Mucosa of rectum (tissue), 2 donors: Measurements from ENCODE around the gene ZNF138.

Source experiments
- H3K27ac ChIP-seq, 2 donors: one replicate each; pipeline ENCODE4 v1.7.0; 2013; ENCODE audit warnings: inconsistent platforms in 2 of 2, low read depth in 2 of 2, low read length in 2 of 2
- H3K27me3 ChIP-seq, 2 donors: one replicate each; pipeline ENCODE4 v1.7.0; 2013; ENCODE audit warnings: low read length in 2 of 2; ENCODE audit not compliant: control insufficient read depth in 2 of 2, insufficient read depth in 2 of 2
- H3K36me3 ChIP-seq, 2 donors: one replicate each; pipeline ENCODE4 v1.7.0; 2013; ENCODE audit warnings: low read length in 2 of 2; ENCODE audit not compliant: control insufficient read depth in 2 of 2, insufficient read depth in 2 of 2
- H3K4me1 ChIP-seq, 2 donors: one replicate each; pipeline ENCODE4 v1.7.0; 2013; ENCODE audit warnings: low read length in 2 of 2, mild to moderate bottlenecking in 1 of 2; ENCODE audit not compliant: control insufficient read depth in 2 of 2, insufficient read depth in 2 of 2
- H3K4me3 ChIP-seq, 2 donors: one replicate each; pipeline ENCODE4 v1.7.0; 2013; ENCODE audit warnings: low read length in 2 of 2
- H3K9ac ChIP-seq, 2 donors: one replicate each; pipeline ENCODE4 v1.7.0; 2013; ENCODE audit warnings: low read length in 2 of 2, low read depth in 1 of 2, mild to moderate bottlenecking in 1 of 2
- H3K9me3 ChIP-seq, 2 donors: one replicate each; pipeline ENCODE4 v1.7.0; 2013; ENCODE audit warnings: low read length in 2 of 2; ENCODE audit not compliant: control insufficient read depth in 2 of 2
- donor health status: healthy.
- donor health status: Normal muscosa, but diverticular disease.

Gene ZNF138

DNA sequence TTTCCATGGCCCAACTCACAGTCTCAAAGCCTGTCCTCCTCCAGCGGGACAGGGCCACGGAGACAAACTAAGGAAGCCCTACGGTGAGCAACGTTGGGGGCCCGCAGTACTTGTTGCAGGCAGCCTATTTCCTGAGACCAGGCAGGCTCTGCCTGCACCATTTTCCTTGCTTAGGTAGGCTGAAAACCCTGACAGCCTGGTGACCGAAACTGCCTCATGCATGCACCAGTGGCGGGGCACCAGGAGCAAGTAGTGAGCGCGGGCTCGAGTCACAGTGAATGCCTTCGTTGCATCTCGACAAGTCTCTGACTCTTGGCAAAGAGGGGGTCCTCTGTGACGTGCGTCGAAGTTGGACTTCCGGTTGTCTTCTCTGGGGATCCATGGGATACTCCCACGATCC, 85.6 kb downstream of the ZNF138 start:
- no peak overlapping the region for H3K9ac ChIP-seq
- no peaks in the 10 kb centered on the region for H3K4me1 ChIP-seq
- H3K4me3 ChIP-seq, result no peak overlapping the region
- H3K27ac ChIP-seq, result no peak overlapping the region
- no peaks in the 10 kb centered on the region for H3K36me3 ChIP-seq
- H3K9me3 ChIP-seq, result no peaks in the 10 kb centered on the region
- no peaks in the 10 kb centered on the region for H3K27me3 ChIP-seq

DNA sequence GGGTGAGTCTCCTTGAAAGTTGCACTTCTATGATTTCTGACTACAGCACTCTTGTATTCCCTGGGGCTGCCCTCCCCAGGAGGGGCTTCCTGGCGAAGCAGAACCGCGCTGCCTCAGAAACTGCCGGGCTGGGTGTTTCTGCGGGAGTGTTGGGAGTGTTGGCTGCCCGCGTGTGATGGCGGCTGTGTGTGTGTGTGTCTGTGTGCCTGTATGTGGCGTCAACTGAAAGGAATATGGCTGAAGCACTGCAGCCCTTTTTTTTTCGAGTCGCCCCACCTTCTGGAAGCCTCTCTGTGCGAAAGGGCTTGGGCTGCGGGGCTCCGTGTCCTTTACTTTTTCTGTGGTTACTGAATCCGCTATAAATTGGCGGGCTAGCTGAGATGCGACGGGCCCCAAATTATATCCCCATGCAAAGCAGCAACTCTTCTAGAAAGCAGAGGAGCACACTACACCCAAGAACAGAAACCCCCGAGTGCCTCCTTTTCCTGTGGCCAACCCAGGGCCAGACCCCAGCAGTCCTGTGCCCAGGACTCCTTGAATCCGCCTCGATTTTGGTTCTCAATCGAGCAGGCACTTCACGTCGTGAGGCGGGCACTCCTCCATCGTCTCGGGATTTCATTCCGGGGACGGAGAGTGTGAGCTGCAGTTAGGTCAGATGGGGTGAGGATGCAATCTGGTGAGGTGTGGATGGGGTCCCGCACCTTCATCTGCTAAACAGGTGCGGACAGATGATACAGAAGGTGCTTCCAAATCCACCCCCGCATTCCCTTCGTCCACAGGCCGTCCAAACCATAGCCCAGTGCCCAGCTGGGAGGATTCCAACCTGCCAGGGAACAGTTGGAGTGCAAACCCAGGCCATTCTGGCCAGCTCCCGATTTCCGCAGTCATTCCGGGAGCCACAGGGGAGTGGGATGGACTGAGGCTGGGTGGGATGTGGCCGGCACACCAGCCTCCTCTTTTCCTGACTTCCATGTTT, 86.4 kb downstream of the ZNF138 start:
- Histone ChIP-seq H3K27ac (no peak overlapping the region), H3K4me3 (no peak overlapping the region), H3K27me3 (no peaks in the 10 kb centered on the region), H3K36me3 (no peaks in the 10 kb centered on the region), H3K9me3 (no peaks in the 10 kb centered on the region), H3K9ac (no peak overlapping the region), H3K4me1 (no peaks in the 10 kb centered on the region)

DNA sequence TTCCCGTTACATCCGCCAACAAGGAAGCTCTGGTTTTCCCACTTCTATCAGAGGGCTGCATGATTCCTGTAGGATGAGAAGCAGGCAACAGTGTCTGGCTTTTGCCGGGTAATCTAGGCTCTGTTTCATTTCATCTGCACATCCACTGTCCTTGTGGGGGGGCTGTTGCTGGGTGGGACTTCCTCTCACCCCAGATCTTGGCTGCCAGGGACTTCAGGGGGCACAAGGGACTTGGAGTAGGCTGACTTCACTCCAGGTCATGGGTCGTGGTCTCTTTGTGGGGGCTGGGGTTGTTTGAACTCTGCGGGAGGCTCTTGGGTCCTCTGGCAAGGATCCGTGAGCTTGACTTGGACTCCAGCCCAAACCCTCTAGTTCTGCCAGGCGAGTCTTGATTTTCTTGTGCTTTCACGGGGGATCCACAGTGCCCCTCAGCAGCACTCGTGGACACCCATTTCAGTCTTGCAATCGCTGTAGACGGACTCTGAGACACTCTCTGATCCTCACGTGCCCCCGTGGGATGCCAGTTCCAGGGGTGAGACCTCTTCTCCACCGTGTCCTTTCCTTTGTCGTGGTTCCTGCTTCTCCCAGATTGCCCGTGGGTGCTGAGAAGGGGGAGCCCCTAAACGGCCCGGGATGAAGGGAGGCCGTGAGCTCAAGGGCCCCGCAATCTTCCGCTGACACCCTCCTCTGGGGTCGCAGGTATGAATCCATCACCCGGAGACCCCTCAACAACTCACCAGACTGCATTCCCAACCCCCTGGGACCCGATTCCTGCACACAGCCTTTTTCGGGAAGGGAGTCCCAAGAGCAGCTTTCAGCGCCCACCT, 87.4 kb downstream of the ZNF138 start:
- no peaks in the 10 kb centered on the region for H3K9me3 ChIP-seq
- H3K27ac ChIP-seq, result no peak overlapping the region
- H3K9ac ChIP-seq, result peak overlapping the region in 1 of 2 donors; percentile 16
- no peaks in the 10 kb centered on the region for H3K27me3 ChIP-seq
- peak overlapping the region in 1 of 2 donors; percentile 57 for H3K4me3 ChIP-seq
- no peaks in the 10 kb centered on the region for H3K36me3 ChIP-seq
- H3K4me1 ChIP-seq, result no peaks in the 10 kb centered on the region

DNA sequence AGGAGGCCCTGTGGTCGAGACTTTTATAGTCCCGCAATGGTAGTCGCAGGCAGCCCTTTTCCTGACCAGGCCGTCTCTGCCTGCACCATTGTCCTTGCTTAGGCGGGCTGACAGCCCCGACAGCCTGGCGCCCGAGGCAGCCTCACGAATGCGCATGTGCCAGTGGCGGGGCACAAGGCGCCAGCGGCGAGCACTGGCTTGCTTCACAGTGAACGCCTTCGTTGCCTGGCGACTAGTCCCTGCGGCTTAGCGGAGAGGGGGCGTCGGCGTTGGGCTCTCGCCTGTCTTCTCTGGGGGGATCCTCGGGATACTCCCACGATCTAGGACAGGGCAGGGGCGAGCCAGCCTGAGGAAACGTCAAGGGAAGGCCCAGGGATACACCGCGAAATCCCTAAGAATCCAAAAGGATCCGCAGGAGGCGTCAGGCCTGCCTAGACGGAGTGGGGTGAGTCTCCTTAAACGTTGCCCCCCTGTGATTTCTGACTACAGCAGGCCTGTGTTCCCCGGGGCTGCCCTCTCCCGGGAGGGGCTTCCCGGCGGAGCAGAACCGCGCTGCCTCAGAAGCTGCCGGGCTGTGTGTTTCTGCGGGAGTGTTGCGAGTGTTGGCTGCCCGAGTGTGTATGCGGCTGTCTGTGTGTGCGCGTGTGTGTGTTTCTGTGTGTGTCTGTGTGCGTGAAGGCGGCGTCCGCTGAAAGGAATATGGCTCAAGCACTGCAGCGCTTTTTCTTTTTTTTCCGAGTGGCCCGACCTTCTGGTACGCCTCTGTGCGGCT, 88.3 kb downstream of the ZNF138 start:
- Histone ChIP-seq H3K9me3 (no peaks in the 10 kb centered on the region), H3K4me3 (peak overlapping the region; percentile 37 to 57), H3K4me1 (no peaks in the 10 kb centered on the region), H3K27me3 (peaks cover 0 to 3% of the 10 kb centered on the region in 2 donors), H3K9ac (peak overlapping the region in 1 of 2 donors; percentile 19), H3K27ac (no peak overlapping the region), H3K36me3 (no peaks in the 10 kb centered on the region)
